HepG2 (cell line): Measurements from ENCODE around the gene MYLK. TPM values are rescaled to one million over a fixed set of nuclear protein-coding genes. Genes with fewer than 3 reads are reported as not detected.

ENCODE experiments used
- CENPBD1 ChIP-seq: sonication (generic); formaldehyde crosslinking; IDR thresholded peaks from 2 replicates; pipeline ENCODE4 v1.8.0; 2022; ENCODE audit warnings: missing genetic modification reagents, low read depth, mild to moderate bottlenecking, borderline replicate concordance
- CREB1 ChIP-seq, 2 experiments: fragments of 450-650 bp in 1 of 2; IDR thresholded peaks; 2 replicates each; pipeline ENCODE4 v1.6.1; 2016 to 2017; ENCODE audit warnings: control low read depth in 1 of 2, mild to moderate bottlenecking in 1 of 2, missing compliant biosample characterization in 1 of 2, missing genetic modification characterization in 1 of 2
- GMEB2 ChIP-seq: IDR thresholded peaks from 2 replicates; pipeline ENCODE4 v1.6.1; 2016; ENCODE audit warnings: missing biosample characterization, missing genetic modification reagents, low read depth
- HDAC1 ChIP-seq: sonication (generic); formaldehyde crosslinking; IDR thresholded peaks from 2 replicates; pipeline ENCODE4 v1.5.1; 2020; ENCODE audit warnings: mild to moderate bottlenecking, missing genetic modification reagents
- KMT2B ChIP-seq: IDR thresholded peaks from 2 replicates; pipeline ENCODE4 v1.6.1; 2016; ENCODE audit warnings: missing genetic modification reagents, missing compliant biosample characterization
- MED13 ChIP-seq: sonication (generic); formaldehyde crosslinking; IDR thresholded peaks from 2 replicates; pipeline ENCODE4 v1.5.0; 2020; ENCODE audit warnings: missing genetic modification reagents
- MNT ChIP-seq: fragments of 450-650 bp; IDR thresholded peaks from 2 replicates; pipeline ENCODE4 v1.6.1; 2016
- MTF1 ChIP-seq: sonication (generic); formaldehyde crosslinking; IDR thresholded peaks from 2 replicates; pipeline ENCODE4 v1.5.0; 2020; ENCODE audit warnings: missing genetic modification reagents
- PCBP1 ChIP-seq: fragments of 200-400 bp; formaldehyde crosslinking; IDR thresholded peaks from 2 replicates; pipeline ENCODE4 v1.6.1; 2017; ENCODE audit warnings: mild to moderate bottlenecking, low read depth, low read length, borderline replicate concordance
- RCOR2 ChIP-seq: IDR thresholded peaks from 2 replicates; pipeline ENCODE4 v1.6.1; 2016; ENCODE audit warnings: missing biosample characterization, missing genetic modification reagents
- SP4 ChIP-seq: sonication (generic); formaldehyde crosslinking; IDR thresholded peaks from 2 replicates; pipeline ENCODE4 v1.8.1; 2023; ENCODE audit warnings: mild to moderate bottlenecking, missing genetic modification reagents
- TCF7L2 ChIP-seq: IDR thresholded peaks from 2 replicates; pipeline ENCODE4 v1.6.1; 2011; ENCODE audit warnings: mild to moderate bottlenecking, low read depth, low read length, moderate library complexity
- THAP11 ChIP-seq: IDR thresholded peaks from 2 replicates; pipeline ENCODE4 v1.6.1; 2016; ENCODE audit warnings: missing biosample characterization, missing genetic modification reagents
- THAP8 ChIP-seq: sonication (generic); formaldehyde crosslinking; IDR thresholded peaks from 2 replicates; pipeline ENCODE4 v1.5.1; 2020; ENCODE audit warnings: missing genetic modification reagents, mild to moderate bottlenecking, borderline replicate concordance
- YEATS2 ChIP-seq: sonication (generic); formaldehyde crosslinking; IDR thresholded peaks from 2 replicates; pipeline ENCODE4 v1.4.0; 2020; ENCODE audit warnings: missing genetic modification reagents, borderline replicate concordance
- ZBTB21 ChIP-seq: sonication (generic); formaldehyde crosslinking; IDR thresholded peaks from 2 replicates; pipeline ENCODE4 v1.4.0; 2020; ENCODE audit warnings: missing genetic modification reagents
- ZNF3 ChIP-seq: IDR thresholded peaks from 2 replicates; pipeline ENCODE4 v1.7.0; 2017; ENCODE audit warnings: inconsistent platforms
- ZNF546 ChIP-seq: sonication (generic); formaldehyde crosslinking; conservative IDR thresholded peaks from 2 replicates; pipeline ENCODE4 v1.8.1; 2023; ENCODE audit warnings: mild to moderate bottlenecking, missing genetic modification reagents
- ZNF609 ChIP-seq: sonication (generic); formaldehyde crosslinking; IDR thresholded peaks from 2 replicates; pipeline ENCODE4 v1.4.0; 2020; ENCODE audit warnings: mild to moderate bottlenecking, missing genetic modification reagents, borderline replicate concordance
- ZNF747 ChIP-seq: sonication (generic); formaldehyde crosslinking; IDR thresholded peaks from 2 replicates; pipeline ENCODE4 v1.8.1; 2023; ENCODE audit warnings: missing genetic modification reagents, mild to moderate bottlenecking, borderline replicate concordance
- ZNF772 ChIP-seq: sonication (generic); formaldehyde crosslinking; IDR thresholded peaks from 2 replicates; pipeline ENCODE4 v1.5.0; 2020; ENCODE audit warnings: mild to moderate bottlenecking, missing genetic modification reagents
- ZSCAN21 ChIP-seq: sonication (generic); formaldehyde crosslinking; IDR thresholded peaks from 2 replicates; pipeline ENCODE4 v1.8.0; 2022; ENCODE audit warnings: mild to moderate bottlenecking, missing genetic modification reagents, moderate library complexity, borderline replicate concordance
- ZSCAN25 ChIP-seq: sonication (generic); formaldehyde crosslinking; IDR thresholded peaks from 2 replicates; pipeline ENCODE4 v1.8.0; 2022; ENCODE audit warnings: mild to moderate bottlenecking, missing genetic modification reagents
- polyA plus RNA-seq, 8 experiments: library from polyadenylated mRNA; depleted of rRNA in 3 of 8; stranded (reverse) in 7 of 8; unstranded in 1 of 8; fragments of >200 nt; fragmentation: Illumina TruSeq in 4 of 8; extraction: Trizol in 4 of 8; gene quantifications; 2 replicates each; pipeline versions ENCODE4 v1.2.1 to v1.2.3, GENCODE V29; 2011 to 2016; ENCODE audit warnings: low read depth in 4 of 8, missing spikeins in 1 of 8, mixed read lengths in 1 of 8; ENCODE audit not compliant: insufficient read depth in 1 of 8
- total RNA-seq, 5 experiments: library from RNA; depleted of rRNA; stranded (reverse); fragments of >200 nt; fragmentation: Illumina TruSeq; extraction: Trizol; gene quantifications; 2 replicates each; pipeline ENCODE4 v1.2.3, GENCODE V29; 2016; ENCODE audit warnings: low read depth in 1 of 5

Gene MYLK
- total and polyA plus RNA-seq, 2 of the 13 experiments (the other 11 are each of a cell fraction or from before 2014, with no cell fraction given), result 10.6 to 34.9 TPM

GRCh38 chr3:123758081-123758564, 126.0 kb downstream of the MYLK start (continued):
- TF ChIP-seq KMT2B (CRISPR knock-in tag), result no peak
- TF ChIP-seq MTF1 (CRISPR knock-in tag), result no peak
- 0 out of 2 replicates have a peak, but pooled peaks have one; percentile 48 for TF ChIP-seq ZSCAN25 (CRISPR knock-in tag)
- TF ChIP-seq ZNF609, result peak; percentile 45; the same call in 1 of the 2 replicates
- TF ChIP-seq MED13, result no peak
- no peak for TF ChIP-seq YEATS2
- peak; percentile 19; the same call in 1 of the 2 replicates for TF ChIP-seq HDAC1
- no peak for TF ChIP-seq CENPBD1 (CRISPR knock-in tag)
- TF ChIP-seq SP4 (CRISPR knock-in tag), result no peak
- no peak for TF ChIP-seq CREB1 (IDR thresholded peaks at IDR 0.05)
- peak; percentile 43; the same call in 1 of the 2 replicates for TF ChIP-seq CREB1 (CRISPR knock-in tag; IDR thresholded peaks at IDR 0.05)
- TF ChIP-seq ZBTB21, result no peak
- peak; percentile 5; the same call in 1 of the 2 replicates for TF ChIP-seq MNT
- TF ChIP-seq ZNF772 (CRISPR knock-in tag), result no peak
- no peak for TF ChIP-seq ZNF3 (CRISPR knock-in tag)
- TF ChIP-seq ZSCAN21 (CRISPR knock-in tag), result no peak
- TF ChIP-seq ZNF747 (CRISPR knock-in tag), result no peak
- TF ChIP-seq RCOR2, result peak; percentile 73
- TF ChIP-seq THAP11 (CRISPR knock-in tag), result no peak
- no peak for TF ChIP-seq PCBP1
- TF ChIP-seq GMEB2 (CRISPR knock-in tag), result no peak
- TF ChIP-seq TCF7L2, result no peak
- no peak for TF ChIP-seq THAP8
- no peak for TF ChIP-seq ZNF546 (CRISPR knock-in tag)
